ENCODE measurements around the gene HOXC5.
"Not testable (repeated sequence)": the region's sequence is repeated elsewhere in the genome, so short reads cannot be mapped to it uniquely, and the experiment has no call there.

Gene HOXC5

GRCh38 chr12:54075974-54076373 lies 43.1 kb downstream of the HOXC5 start:
- DNase-seq: no peak

GRCh38 chr12:54077843-54078242 lies 45.0 kb downstream of the HOXC5 start:
- DNase-seq: not testable (repeated sequence)

DNA sequence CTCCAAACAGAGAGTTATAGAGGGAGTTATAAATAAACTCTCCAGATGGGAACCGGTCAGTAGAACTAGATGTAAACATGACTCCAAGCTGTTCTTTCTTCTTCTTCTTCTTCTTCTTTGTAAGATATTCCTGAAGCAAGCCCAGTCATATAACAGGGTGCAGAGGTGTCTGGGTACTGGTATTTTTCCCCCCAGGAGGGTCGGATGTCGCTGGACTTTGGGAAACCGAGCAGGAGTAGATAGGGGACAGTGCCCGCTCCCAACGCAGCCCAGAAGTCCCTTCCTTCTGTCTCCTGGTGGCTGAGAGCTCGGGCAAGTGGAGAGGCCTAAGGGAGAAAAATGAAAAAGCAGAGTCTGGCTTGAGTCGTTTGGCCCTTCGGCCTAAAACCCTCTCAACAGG lies 46.3 kb downstream of the HOXC5 start:
- not testable (repeated sequence) for DNase-seq

- not testable (repeated sequence) for DNase-seq
These were observed 47.4 kb downstream of the HOXC5 start for GRCh38 chr12:54080008-54080924.

- DNase-seq: peak; percentile 38
These were observed 48.2 kb downstream of the HOXC5 start for GRCh38 chr12:54081053-54081514.

DNA sequence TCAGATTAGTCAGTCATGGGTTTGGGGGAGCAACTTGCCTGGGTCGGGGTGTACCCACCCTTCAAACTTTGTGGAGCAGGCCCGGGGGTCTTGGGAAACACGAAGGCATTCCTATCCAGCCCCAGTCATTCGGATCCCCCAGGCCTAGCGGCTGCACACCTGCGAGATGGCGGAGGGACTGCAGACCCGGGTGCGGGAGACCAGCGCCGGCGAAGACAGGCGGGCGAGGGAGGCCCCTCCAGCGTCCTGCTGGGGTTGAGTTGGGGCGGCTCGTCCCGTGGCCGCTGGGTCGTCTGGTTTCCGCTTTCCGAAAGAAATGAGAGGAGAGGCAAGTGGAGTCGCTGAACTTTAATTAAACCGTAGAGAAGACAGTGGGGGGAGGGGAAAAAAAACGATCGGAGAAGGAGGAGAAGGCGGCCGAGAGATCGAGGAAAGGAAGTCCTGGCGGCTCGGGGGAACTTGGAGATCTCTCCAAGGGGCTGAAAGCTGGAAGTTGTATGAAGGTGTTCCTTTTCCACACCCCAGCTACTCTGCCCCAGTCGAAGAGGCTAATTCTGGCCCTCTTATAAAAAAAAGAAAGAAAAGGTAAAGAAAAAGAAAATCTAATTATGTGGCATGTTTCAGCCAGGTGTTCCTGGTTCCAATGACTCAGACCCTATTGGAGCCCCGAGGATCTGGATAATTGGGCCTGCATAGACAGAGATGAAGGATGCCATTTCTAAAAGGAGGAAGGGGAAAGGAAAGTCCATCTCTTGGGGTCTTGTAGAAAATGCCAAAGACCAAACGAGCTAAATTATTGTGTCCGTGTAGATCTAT lies 48.9 kb downstream of the HOXC5 start:
- peak; percentile 26 for DNase-seq

- peak; percentile 46 for DNase-seq
These were observed 49.6 kb downstream of the HOXC5 start for GRCh38 chr12:54082397-54082892.
